SK-N-SH (cell line): ENCODE measurements around the gene RELN. TPM values are rescaled to one million over a fixed set of nuclear protein-coding genes. Genes with fewer than 3 reads are reported as not detected.

Source experiments
- CTCF ChIA-PET: fragments of 300-600, 350-600 bp; formaldehyde crosslinking; extraction: SDS; loops from one replicate; lab custom pipeline; 2021; lab: Yijun Ruan, JAX
- POLR2A ChIA-PET: fragments of 350-600 bp; sonication (Branson Sonifier 250); formaldehyde crosslinking; extraction: SDS; loops from one replicate; lab custom pipeline; 2020; ENCODE audit warnings: antibody characterized with exemption, inconsistent platforms; lab: Yijun Ruan, JAX
- DNase-seq: peaks from one replicate; pipeline ENCODE4 v3.0.0; 2012
- H2AFZ ChIP-seq: fragments of 200-600 bp; sonication (generic); 2 replicates; pipeline ENCODE4 v1.8.1; 2016; ENCODE audit warnings: antibody characterized with exemption, mild to moderate bottlenecking, low read depth
- H3F3A ChIP-seq: fragments of 200-600 bp; sonication (generic); replicated peaks from 2 replicates; pipeline ENCODE3; 2016; ENCODE audit warnings: antibody characterized with exemption, mild to moderate bottlenecking; ENCODE audit not compliant: insufficient read depth
- H3K27ac ChIP-seq, 2 experiments: fragments of 200-500 bp in 1 of 2; fragments of 200-600 bp in 1 of 2; sonication (Bioruptor generic) in 1 of 2; sonication (generic), shearing (Covaris generic) in 1 of 2; 2 replicates each; pipeline versions ENCODE4 v1.5.1 to v1.6.1; 2014 to 2016; ENCODE audit warnings: low read depth in 2 of 2, inconsistent platforms in 1 of 2, low read length in 1 of 2, mild to moderate bottlenecking in 1 of 2, mixed read lengths in 1 of 2
- H3K27me3 ChIP-seq: fragments of 200-600 bp; sonication (generic), shearing (Covaris generic); 2 replicates; pipeline ENCODE4 v1.6.1; 2016; ENCODE audit warnings: mixed run types; ENCODE audit not compliant: insufficient read depth
- H3K36me3 ChIP-seq, 2 experiments: fragments of 200-500 bp in 1 of 2; fragments of 200-600 bp in 1 of 2; sonication (Bioruptor generic) in 1 of 2; sonication (generic) in 1 of 2; replicated peaks in 1 of 2; 2 replicates each; pipeline versions ENCODE3 to v1.5.1; 2014 to 2016; ENCODE audit warnings: low read length in 1 of 2, mild to moderate bottlenecking in 1 of 2; ENCODE audit not compliant: insufficient read depth in 2 of 2, control insufficient read depth in 1 of 2
- H3K4me1 ChIP-seq, 2 experiments: fragments of 200-500 bp in 1 of 2; fragments of 200-600 bp in 1 of 2; sonication (Bioruptor generic) in 1 of 2; sonication (generic), shearing (Covaris generic) in 1 of 2; 2 replicates each; pipeline versions ENCODE4 v1.5.1 to v1.6.1; 2014 to 2016; ENCODE audit warnings: low read depth in 1 of 2, low read length in 1 of 2, mixed run types in 1 of 2; ENCODE audit not compliant: insufficient read depth in 2 of 2, control insufficient read depth in 1 of 2
- H3K4me2 ChIP-seq: fragments of 200-600 bp; sonication (generic), shearing (Covaris generic); 2 replicates; pipeline ENCODE4 v1.6.1; 2017; ENCODE audit warnings: mixed run types
- H3K4me3 ChIP-seq, 2 experiments: fragments of 200-500 bp in 1 of 2; fragments of 200-600 bp in 1 of 2; sonication (Bioruptor generic) in 1 of 2; sonication (generic), shearing (Covaris generic) in 1 of 2; 2 replicates each; pipeline versions ENCODE4 v1.5.1 to v1.8.1; 2014 to 2016; ENCODE audit warnings: low read depth in 2 of 2, inconsistent platforms in 1 of 2, low read length in 1 of 2, mild to moderate bottlenecking in 1 of 2, mixed read lengths in 1 of 2, moderate library complexity in 1 of 2
- H3K79me2 ChIP-seq: fragments of 200-600 bp; sonication (generic); 2 replicates; pipeline ENCODE4 v1.8.1; 2017; ENCODE audit warnings: mild to moderate bottlenecking; ENCODE audit not compliant: insufficient read depth
- H3K9ac ChIP-seq: fragments of 200-600 bp; sonication (generic); 2 replicates; pipeline ENCODE4 v1.6.1; 2017; ENCODE audit warnings: mixed run types
- H3K9me2 ChIP-seq: fragments of 200-600 bp; sonication (generic); 2 replicates; pipeline ENCODE4 v1.6.1; 2017; ENCODE audit warnings: mixed run types
- H3K9me3 ChIP-seq: fragments of 200-600 bp; sonication (generic); 2 replicates; pipeline ENCODE4 v1.6.1; 2017; ENCODE audit warnings: mixed run types, mild to moderate bottlenecking, moderate library complexity
- H4K20me1 ChIP-seq: fragments of 200-600 bp; sonication (generic); 2 replicates; pipeline ENCODE4 v1.6.1; 2017; ENCODE audit warnings: mild to moderate bottlenecking, mixed run types; ENCODE audit not compliant: insufficient read depth
- CHD2 ChIP-seq: fragments of 150-350 bp; IDR thresholded peaks from 2 replicates; pipeline ENCODE4 v1.6.1; 2018; ENCODE audit warnings: low read length; ENCODE audit not compliant: partially characterized antibody
- EP300 ChIP-seq, 2 experiments: IDR thresholded peaks; 2 replicates each; pipeline versions ENCODE4 v1.4.0 to v1.6.1; 2012; ENCODE audit warnings: borderline replicate concordance in 1 of 2, low read depth in 1 of 2, low read length in 1 of 2
- FOSL2 ChIP-seq: IDR thresholded peaks from 2 replicates; pipeline ENCODE4 v1.4.0; 2012; ENCODE audit warnings: low read depth, mild to moderate bottlenecking, moderate library complexity, borderline replicate concordance
- FOXM1 ChIP-seq: IDR thresholded peaks from 2 replicates; pipeline ENCODE4 v1.4.0; 2012; ENCODE audit warnings: low read depth, mild to moderate bottlenecking
- GABPA ChIP-seq: IDR thresholded peaks from 2 replicates; pipeline ENCODE4 v1.4.0; 2012; ENCODE audit warnings: low read depth, mild to moderate bottlenecking
- MXI1 ChIP-seq: IDR thresholded peaks from 2 replicates; pipeline ENCODE4 v1.6.1; 2012; ENCODE audit warnings: mild to moderate bottlenecking, low read depth, low read length, improper control_type of control experiment
- RAD21 ChIP-seq: IDR thresholded peaks from 2 replicates; pipeline ENCODE4 v1.6.1; 2012; ENCODE audit warnings: mild to moderate bottlenecking, low read length
- RCOR1 ChIP-seq: fragments of 150-350 bp; IDR thresholded peaks from 2 replicates; pipeline ENCODE4 v1.6.1; 2017; ENCODE audit warnings: antibody characterized with exemption, low read length
- RXRA ChIP-seq: IDR thresholded peaks from 2 replicates; pipeline ENCODE4 v1.4.0; 2012; ENCODE audit warnings: low read depth, mild to moderate bottlenecking, borderline replicate concordance
- SIN3A ChIP-seq: IDR thresholded peaks from 2 replicates; pipeline ENCODE4 v1.6.1; 2012; ENCODE audit warnings: low read depth, mild to moderate bottlenecking, low read length, moderate library complexity, borderline replicate concordance
- SMC3 ChIP-seq: IDR thresholded peaks from 2 replicates; pipeline ENCODE4 v1.6.1; 2012; ENCODE audit warnings: low read depth, low read length, improper control_type of control experiment
- TAF1 ChIP-seq: IDR thresholded peaks from 2 replicates; pipeline ENCODE4 v1.6.1; 2012; ENCODE audit warnings: low read depth, mild to moderate bottlenecking, low read length, moderate library complexity, borderline replicate concordance
- TEAD4 ChIP-seq: IDR thresholded peaks from 2 replicates; pipeline ENCODE4 v1.4.0; 2012; ENCODE audit warnings: mild to moderate bottlenecking, borderline replicate concordance; ENCODE audit not compliant: insufficient read depth
- USF1 ChIP-seq: IDR thresholded peaks from 2 replicates; pipeline ENCODE4 v1.4.0; 2012; ENCODE audit warnings: low read depth, borderline replicate concordance
- YY1 ChIP-seq: IDR thresholded peaks from 2 replicates; pipeline ENCODE4 v1.4.0; 2012; ENCODE audit warnings: low read depth, mild to moderate bottlenecking
- WGBS: methylation state at CpG from one replicate; pipeline ENCODE4 v1.1.6; 2017; ENCODE audit warnings: low lambda C conversion rate; 5-methylcytosine and 5-hydroxymethylcytosine counted together
- polyA plus RNA-seq, 3 experiments: library from polyadenylated mRNA; depleted of rRNA; stranded (reverse); fragments of >200 nt; gene quantifications; 2 replicates each; pipeline ENCODE4 v1.2.3, GENCODE V29; 2012
- TF ChIP-seq, protein P1 (sequence below): fragments of 150-350 bp; IDR thresholded peaks from 2 replicates; pipeline ENCODE4 v1.6.1; 2016; ENCODE audit warnings: mild to moderate bottlenecking, low read depth, low read length
- TF ChIP-seq, protein P2 (sequence below): fragments of 200-600 bp; sonication (generic); IDR thresholded peaks from 2 replicates; pipeline ENCODE4 v1.6.1; 2017; ENCODE audit warnings: antibody characterized with exemption, mild to moderate bottlenecking, moderate library complexity
- TF ChIP-seq, protein P3 (sequence below): IDR thresholded peaks from 2 replicates; pipeline ENCODE4 v1.4.0; 2012; ENCODE audit warnings: low read depth, borderline replicate concordance

Gene RELN
- polyA plus RNA-seq, 1 of the 3 experiments (the other 2 are of a cell fraction): 0.02 TPM

GRCh38 chr7:103764901-103765300 is 224.6 kb downstream of the RELN start:
- no peak overlapping the region for H3K4me3 ChIP-seq
- no peak overlapping the region for H3K9ac ChIP-seq
- H3K27me3 ChIP-seq: no peaks in the 10 kb centered on the region
- ChIA-PET POLR2A (no interaction called here), CTCF (no interaction called here)
- no peak overlapping the region for H3K4me2 ChIP-seq
- DNase-seq: no peak
- H3K36me3 ChIP-seq: no peaks in the 10 kb centered on the region
- 60% methylated on average over 8 of the region's 8 CpGs for WGBS
- no peaks in the 10 kb centered on the region for H3K9me3 ChIP-seq
- TF ChIP-seq USF1 (no peak), EP300 (IDR thresholded peaks at IDR 0.05; ENCODE audit: borderline replicate concordance in 1 of 2, low read depth in 1 of 2, low read length in 1 of 2) (no peak), YY1 (no peak), RCOR1 (no peak), TEAD4 (no peak), MXI1 (no peak), GABPA (no peak), TAF1 (no peak), RXRA (no peak), SMC3 (no peak), FOSL2 (no peak), FOXM1 (no peak), SIN3A (no peak), CHD2 (no peak), RAD21 (no peak)
- TF ChIP-seq, protein P1, sequence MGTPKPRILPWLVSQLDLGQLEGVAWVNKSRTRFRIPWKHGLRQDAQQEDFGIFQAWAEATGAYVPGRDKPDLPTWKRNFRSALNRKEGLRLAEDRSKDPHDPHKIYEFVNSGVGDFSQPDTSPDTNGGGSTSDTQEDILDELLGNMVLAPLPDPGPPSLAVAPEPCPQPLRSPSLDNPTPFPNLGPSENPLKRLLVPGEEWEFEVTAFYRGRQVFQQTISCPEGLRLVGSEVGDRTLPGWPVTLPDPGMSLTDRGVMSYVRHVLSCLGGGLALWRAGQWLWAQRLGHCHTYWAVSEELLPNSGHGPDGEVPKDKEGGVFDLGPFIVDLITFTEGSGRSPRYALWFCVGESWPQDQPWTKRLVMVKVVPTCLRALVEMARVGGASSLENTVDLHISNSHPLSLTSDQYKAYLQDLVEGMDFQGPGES: no peak
- TF ChIP-seq, protein P2, sequence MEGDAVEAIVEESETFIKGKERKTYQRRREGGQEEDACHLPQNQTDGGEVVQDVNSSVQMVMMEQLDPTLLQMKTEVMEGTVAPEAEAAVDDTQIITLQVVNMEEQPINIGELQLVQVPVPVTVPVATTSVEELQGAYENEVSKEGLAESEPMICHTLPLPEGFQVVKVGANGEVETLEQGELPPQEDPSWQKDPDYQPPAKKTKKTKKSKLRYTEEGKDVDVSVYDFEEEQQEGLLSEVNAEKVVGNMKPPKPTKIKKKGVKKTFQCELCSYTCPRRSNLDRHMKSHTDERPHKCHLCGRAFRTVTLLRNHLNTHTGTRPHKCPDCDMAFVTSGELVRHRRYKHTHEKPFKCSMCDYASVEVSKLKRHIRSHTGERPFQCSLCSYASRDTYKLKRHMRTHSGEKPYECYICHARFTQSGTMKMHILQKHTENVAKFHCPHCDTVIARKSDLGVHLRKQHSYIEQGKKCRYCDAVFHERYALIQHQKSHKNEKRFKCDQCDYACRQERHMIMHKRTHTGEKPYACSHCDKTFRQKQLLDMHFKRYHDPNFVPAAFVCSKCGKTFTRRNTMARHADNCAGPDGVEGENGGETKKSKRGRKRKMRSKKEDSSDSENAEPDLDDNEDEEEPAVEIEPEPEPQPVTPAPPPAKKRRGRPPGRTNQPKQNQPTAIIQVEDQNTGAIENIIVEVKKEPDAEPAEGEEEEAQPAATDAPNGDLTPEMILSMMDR: no peak
- TF ChIP-seq, protein P3, sequence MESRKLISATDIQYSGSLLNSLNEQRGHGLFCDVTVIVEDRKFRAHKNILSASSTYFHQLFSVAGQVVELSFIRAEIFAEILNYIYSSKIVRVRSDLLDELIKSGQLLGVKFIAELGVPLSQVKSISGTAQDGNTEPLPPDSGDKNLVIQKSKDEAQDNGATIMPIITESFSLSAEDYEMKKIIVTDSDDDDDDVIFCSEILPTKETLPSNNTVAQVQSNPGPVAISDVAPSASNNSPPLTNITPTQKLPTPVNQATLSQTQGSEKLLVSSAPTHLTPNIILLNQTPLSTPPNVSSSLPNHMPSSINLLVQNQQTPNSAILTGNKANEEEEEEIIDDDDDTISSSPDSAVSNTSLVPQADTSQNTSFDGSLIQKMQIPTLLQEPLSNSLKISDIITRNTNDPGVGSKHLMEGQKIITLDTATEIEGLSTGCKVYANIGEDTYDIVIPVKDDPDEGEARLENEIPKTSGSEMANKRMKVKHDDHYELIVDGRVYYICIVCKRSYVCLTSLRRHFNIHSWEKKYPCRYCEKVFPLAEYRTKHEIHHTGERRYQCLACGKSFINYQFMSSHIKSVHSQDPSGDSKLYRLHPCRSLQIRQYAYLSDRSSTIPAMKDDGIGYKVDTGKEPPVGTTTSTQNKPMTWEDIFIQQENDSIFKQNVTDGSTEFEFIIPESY: no peak
- no peaks in the 10 kb centered on the region for H3K9me2 ChIP-seq
- peaks cover 0 to 4% of the 10 kb centered on the region in 2 experiments; a peak in 2 of 4 replicates for H3K4me1 ChIP-seq
- no peaks in the 10 kb centered on the region for H4K20me1 ChIP-seq
- H3K27ac ChIP-seq: no peak overlapping the region
- no peak overlapping the region for H2AFZ ChIP-seq
- H3K79me2 ChIP-seq: no peaks in the 10 kb centered on the region
- no peaks in the 10 kb centered on the region for H3F3A ChIP-seq
